ENCODE data around the gene DPH2. TPM values are rescaled to one million over a fixed set of nuclear protein-coding genes. Genes with fewer than 3 reads are reported as not detected.

Gene DPH2
- polyA plus RNA-seq, 1 donor: 19.9 TPM

DNA sequence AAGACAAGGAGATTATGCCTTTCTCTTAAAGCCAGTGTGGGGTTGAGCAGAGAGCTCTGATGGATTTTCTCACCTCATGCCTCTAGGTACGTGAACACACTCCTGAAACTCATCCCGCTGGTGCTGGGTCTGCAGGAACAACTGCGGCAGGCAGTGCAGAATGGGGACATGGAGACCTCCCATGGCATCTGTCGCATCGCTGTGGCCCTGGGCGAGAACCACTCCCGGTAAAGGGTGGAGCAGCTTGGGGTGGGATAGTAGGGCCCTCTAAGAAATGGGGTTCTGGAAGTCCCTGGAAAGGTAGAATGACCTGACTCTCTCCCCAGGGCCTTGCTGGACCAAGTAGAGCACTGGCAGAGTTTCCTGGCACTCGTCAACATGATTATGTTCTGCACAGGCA, 13.6 kb upstream of the DPH2 start:
- no peaks in the 10 kb centered on the region for H3K4me1 ChIP-seq (ENCODE audit: control insufficient read depth, insufficient read depth, low read length)
- no peaks in the 10 kb centered on the region for H3K9me3 ChIP-seq (ENCODE audit: control insufficient read depth, low read depth, low read length)
- no peak overlapping the region for H3K4me3 ChIP-seq (ENCODE audit: low read length)
- no peak for DNase-seq
- no CpG with 5 or more reads among the region's 8 CpGs for WGBS (ENCODE audit: insufficient coverage, low lambda C conversion rate)
- H3K27ac ChIP-seq (ENCODE audit: low read length): no peak overlapping the region
- H3K36me3 ChIP-seq (ENCODE audit: control insufficient read depth, insufficient read depth, low read length): peaks cover 47% of the 10 kb centered on the region
- H3K27me3 ChIP-seq (ENCODE audit: control insufficient read depth, insufficient read depth, low read length): no peaks in the 10 kb centered on the region

DNA sequence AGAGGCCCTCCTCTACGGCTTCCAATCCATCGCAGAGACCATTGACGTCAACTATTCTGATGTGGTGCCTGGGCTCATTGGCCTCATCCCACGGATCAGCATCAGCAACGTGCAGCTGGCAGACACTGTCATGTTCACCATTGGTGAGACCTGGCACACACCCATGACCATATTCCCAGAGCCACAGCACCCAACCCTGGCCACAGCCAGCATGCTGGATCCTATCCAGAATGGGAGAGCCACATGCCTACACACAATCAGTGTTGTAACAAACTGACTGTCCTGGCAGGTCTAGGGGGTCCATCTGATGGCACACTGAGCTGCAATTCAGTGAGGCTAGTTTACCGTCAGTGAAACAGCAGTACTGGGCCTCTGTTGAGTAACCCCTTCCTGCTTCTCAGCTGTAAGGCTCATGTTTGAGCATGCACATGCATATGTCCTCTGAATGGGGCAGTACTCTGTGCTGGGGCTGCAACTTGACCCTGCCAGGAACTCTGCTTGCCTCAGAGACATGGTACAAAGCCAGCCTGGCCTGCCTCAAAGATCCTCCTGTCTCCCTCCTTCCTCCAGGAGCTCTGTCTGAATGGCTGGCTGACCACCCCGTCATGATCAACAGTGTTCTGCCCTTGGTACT, 12.3 kb upstream of the DPH2 start:
- H3K27me3 ChIP-seq (ENCODE audit: control insufficient read depth, insufficient read depth, low read length): no peaks in the 10 kb centered on the region
- H3K27ac ChIP-seq (ENCODE audit: low read length): no peak overlapping the region
- peaks cover 57% of the 10 kb centered on the region for H3K36me3 ChIP-seq (ENCODE audit: control insufficient read depth, insufficient read depth, low read length)
- no peak overlapping the region for H3K4me3 ChIP-seq (ENCODE audit: low read length)
- H3K9me3 ChIP-seq (ENCODE audit: control insufficient read depth, low read depth, low read length): no peaks in the 10 kb centered on the region
- WGBS (ENCODE audit: insufficient coverage, low lambda C conversion rate): no CpG with 5 or more reads among the region's 7 CpGs
- no peak for DNase-seq
- H3K4me1 ChIP-seq (ENCODE audit: control insufficient read depth, insufficient read depth, low read length): no peaks in the 10 kb centered on the region

DNA sequence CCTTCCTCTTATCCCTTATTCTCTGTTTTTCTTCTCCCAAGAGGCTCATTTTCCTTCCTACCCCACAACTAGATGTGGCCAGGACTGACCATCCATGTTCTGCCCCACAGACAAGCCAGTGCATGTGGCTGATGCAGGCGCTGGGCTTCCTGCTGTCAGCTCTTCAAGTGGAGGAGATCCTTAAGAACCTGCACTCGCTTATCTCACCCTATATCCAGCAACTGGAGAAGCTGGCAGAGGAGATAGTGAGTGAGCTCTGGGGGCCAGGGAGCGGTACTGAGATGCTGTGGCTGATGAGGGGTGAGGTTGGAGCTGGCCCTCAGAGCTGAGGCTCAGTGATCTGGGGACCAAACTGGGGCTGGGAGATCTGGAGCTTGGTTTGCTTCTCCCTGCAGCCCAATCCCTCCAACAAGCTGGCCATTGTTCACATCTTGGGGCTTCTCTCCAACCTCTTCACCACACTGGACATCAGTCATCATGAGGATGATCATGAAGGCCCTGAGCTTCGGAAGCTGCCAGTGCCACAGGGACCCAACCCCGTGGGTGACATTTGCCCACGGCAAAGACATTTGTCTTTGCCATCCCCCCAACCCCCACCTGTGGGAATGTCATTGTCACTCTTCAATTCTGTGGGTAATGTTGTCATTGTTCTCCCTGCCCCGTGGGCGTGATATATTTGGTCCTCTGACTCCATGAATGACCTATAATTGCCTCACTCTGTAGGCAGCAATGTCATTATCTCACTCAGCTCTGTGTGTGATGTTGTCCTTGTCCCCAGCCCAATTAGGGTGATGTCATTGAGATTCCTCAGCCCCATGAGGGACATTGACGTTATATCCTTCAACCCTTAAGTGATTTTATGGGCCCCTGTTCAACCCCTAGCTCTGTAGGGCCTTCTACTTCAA, 11.2 kb upstream of the DPH2 start:
- H3K4me1 ChIP-seq (ENCODE audit: control insufficient read depth, insufficient read depth, low read length): no peaks in the 10 kb centered on the region
- H3K4me3 ChIP-seq (ENCODE audit: low read length): no peak overlapping the region
- no peaks in the 10 kb centered on the region for H3K9me3 ChIP-seq (ENCODE audit: control insufficient read depth, low read depth, low read length)
- peaks cover 67% of the 10 kb centered on the region for H3K36me3 ChIP-seq (ENCODE audit: control insufficient read depth, insufficient read depth, low read length)
- H3K27ac ChIP-seq (ENCODE audit: low read length): no peak overlapping the region
- WGBS (ENCODE audit: insufficient coverage, low lambda C conversion rate): no CpG with 5 or more reads among the region's 9 CpGs
- no peaks in the 10 kb centered on the region for H3K27me3 ChIP-seq (ENCODE audit: control insufficient read depth, insufficient read depth, low read length)
- no peak for DNase-seq

DNA sequence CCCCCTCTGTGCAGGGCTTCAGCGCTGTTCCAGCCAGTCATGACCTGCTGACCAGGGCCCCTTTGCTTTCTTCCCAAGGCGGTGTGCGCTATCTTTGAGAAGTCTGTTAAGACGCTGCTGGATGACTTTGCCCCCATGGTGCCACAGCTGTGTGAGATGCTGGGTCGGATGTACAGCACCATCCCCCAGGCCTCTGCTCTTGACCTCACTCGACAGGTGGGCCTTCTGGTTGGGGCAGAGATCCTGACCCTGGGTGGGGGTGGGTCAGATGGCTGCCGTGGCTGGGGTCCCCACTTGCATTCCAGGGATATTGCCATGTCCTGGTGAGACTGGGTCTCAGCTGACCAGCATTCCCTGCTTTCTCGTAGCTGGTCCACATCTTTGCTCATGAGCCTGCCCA, 9.0 kb upstream of the DPH2 start:
- Histone ChIP-seq H3K36me3 (ENCODE audit: control insufficient read depth, insufficient read depth, low read length) (peaks cover 74% of the 10 kb centered on the region), H3K27me3 (ENCODE audit: control insufficient read depth, insufficient read depth, low read length) (no peaks in the 10 kb centered on the region), H3K9me3 (ENCODE audit: control insufficient read depth, low read depth, low read length) (no peaks in the 10 kb centered on the region), H3K4me3 (ENCODE audit: low read length) (no peak overlapping the region), H3K4me1 (ENCODE audit: control insufficient read depth, insufficient read depth, low read length) (no peaks in the 10 kb centered on the region), H3K27ac (ENCODE audit: low read length) (no peak overlapping the region)
- no CpG with 5 or more reads among the region's 8 CpGs for WGBS (ENCODE audit: insufficient coverage, low lambda C conversion rate)
- no peak for DNase-seq

DNA sequence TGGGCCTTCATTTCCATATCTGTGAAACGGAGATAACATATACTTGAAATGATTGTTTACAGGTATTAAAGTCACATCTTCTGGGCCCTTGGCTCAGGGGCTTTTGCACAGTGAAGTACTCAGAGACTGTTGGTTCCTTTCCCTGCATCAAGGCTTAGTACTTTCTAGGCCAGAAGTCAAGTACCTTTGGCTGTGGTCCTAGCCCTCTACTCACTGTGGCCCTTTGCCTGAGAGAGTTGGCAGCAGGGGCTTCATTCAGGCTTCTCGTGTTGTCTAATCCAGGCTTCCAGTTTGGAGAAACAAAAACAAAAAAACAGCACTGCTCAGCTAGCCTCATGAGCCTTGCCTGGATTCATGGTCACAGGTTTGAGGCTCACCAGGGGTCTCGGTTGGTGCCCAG, 8.1 kb upstream of the DPH2 start:
- Histone ChIP-seq H3K27me3 (ENCODE audit: control insufficient read depth, insufficient read depth, low read length) (no peaks in the 10 kb centered on the region), H3K4me1 (ENCODE audit: control insufficient read depth, insufficient read depth, low read length) (no peaks in the 10 kb centered on the region), H3K36me3 (ENCODE audit: control insufficient read depth, insufficient read depth, low read length) (peaks cover 71% of the 10 kb centered on the region), H3K4me3 (ENCODE audit: low read length) (no peak overlapping the region), H3K9me3 (ENCODE audit: control insufficient read depth, low read depth, low read length) (no peaks in the 10 kb centered on the region), H3K27ac (ENCODE audit: low read length) (no peak overlapping the region)
- no CpG with 5 or more reads among the region's 3 CpGs for WGBS (ENCODE audit: insufficient coverage, low lambda C conversion rate)
- no peak for DNase-seq

DNA sequence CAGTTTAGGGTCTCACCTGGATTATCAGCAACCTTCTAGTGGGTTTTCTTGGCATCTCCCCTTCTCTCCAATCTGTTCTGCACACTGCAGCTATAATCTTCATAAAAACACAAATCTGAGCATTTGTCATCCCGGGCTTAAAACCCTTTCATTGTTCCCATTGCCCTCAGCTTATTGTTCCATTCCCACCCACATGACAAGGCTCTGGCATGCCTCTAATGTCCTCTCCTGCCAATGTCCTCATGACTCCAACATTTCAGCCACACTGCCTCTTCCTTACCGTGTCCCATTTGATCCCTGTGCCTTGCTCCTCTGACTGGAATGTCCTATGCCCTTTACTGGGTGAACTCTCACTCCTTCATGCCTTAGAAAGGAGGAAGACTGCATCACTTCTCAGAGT, 7.5 kb upstream of the DPH2 start:
- Histone ChIP-seq H3K27me3 (ENCODE audit: control insufficient read depth, insufficient read depth, low read length) (no peaks in the 10 kb centered on the region), H3K4me3 (ENCODE audit: low read length) (no peak overlapping the region), H3K27ac (ENCODE audit: low read length) (no peak overlapping the region), H3K36me3 (ENCODE audit: control insufficient read depth, insufficient read depth, low read length) (peaks cover 66% of the 10 kb centered on the region), H3K9me3 (ENCODE audit: control insufficient read depth, low read depth, low read length) (no peaks in the 10 kb centered on the region), H3K4me1 (ENCODE audit: control insufficient read depth, insufficient read depth, low read length) (no peaks in the 10 kb centered on the region)
- 100% methylated on average over 1 of the region's 2 CpGs for WGBS (ENCODE audit: insufficient coverage, low lambda C conversion rate)
- DNase-seq: no peak

DNA sequence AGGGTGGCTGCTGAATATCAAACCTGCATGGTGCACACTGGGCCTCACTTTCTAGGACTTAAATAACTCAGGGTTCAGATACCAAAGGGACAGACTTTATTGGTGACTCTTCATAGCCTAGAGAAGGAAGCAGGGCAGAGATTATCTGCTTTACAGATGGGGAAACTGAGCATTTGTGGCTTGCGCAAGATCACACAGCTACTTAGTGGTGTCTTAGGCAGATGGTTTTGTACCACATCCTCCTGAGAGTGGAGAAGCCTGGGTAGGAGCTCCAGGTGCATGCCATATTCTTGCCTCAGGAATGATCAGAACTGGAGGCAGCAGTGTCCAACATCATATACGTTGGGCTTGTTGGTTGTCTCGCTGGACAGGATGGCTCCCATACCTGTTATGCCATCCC, 6.8 kb upstream of the DPH2 start:
- WGBS (ENCODE audit: insufficient coverage, low lambda C conversion rate): no CpG with 5 or more reads among the region's 3 CpGs
- H3K27me3 ChIP-seq (ENCODE audit: control insufficient read depth, insufficient read depth, low read length): no peaks in the 10 kb centered on the region
- no peak overlapping the region for H3K4me3 ChIP-seq (ENCODE audit: low read length)
- no peaks in the 10 kb centered on the region for H3K4me1 ChIP-seq (ENCODE audit: control insufficient read depth, insufficient read depth, low read length)
- DNase-seq: no peak
- no peak overlapping the region for H3K27ac ChIP-seq (ENCODE audit: low read length)
- H3K36me3 ChIP-seq (ENCODE audit: control insufficient read depth, insufficient read depth, low read length): peaks cover 66% of the 10 kb centered on the region
- H3K9me3 ChIP-seq (ENCODE audit: control insufficient read depth, low read depth, low read length): no peaks in the 10 kb centered on the region

DNA sequence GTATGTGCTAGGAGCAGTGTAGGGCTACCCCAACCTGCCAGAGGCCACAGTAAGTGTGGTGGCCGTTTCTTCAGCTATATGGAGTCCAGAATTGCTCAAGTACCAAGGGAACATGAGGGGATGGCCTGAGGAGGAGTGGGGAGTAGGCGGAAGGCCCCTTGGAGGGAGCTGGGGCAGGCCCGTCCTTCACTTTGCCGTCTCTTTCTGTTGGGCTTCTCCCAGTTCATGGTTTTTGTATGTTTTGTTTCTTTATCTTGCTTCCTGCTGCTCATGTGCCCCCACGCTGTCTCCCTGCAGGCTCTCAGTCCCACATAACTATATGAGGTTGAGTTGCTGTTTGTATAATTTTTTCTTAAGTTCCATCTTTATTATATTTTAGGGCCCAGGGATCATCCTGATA, 5.9 kb upstream of the DPH2 start:
- no peak overlapping the region for H3K27ac ChIP-seq (ENCODE audit: low read length)
- no peaks in the 10 kb centered on the region for H3K9me3 ChIP-seq (ENCODE audit: control insufficient read depth, low read depth, low read length)
- WGBS (ENCODE audit: insufficient coverage, low lambda C conversion rate): 89% methylated on average over 3 of the region's 5 CpGs
- no peaks in the 10 kb centered on the region for H3K27me3 ChIP-seq (ENCODE audit: control insufficient read depth, insufficient read depth, low read length)
- H3K4me3 ChIP-seq (ENCODE audit: low read length): no peak overlapping the region
- peaks cover 59% of the 10 kb centered on the region for H3K36me3 ChIP-seq (ENCODE audit: control insufficient read depth, insufficient read depth, low read length)
- DNase-seq: no peak
- no peaks in the 10 kb centered on the region for H3K4me1 ChIP-seq (ENCODE audit: control insufficient read depth, insufficient read depth, low read length)

DNA sequence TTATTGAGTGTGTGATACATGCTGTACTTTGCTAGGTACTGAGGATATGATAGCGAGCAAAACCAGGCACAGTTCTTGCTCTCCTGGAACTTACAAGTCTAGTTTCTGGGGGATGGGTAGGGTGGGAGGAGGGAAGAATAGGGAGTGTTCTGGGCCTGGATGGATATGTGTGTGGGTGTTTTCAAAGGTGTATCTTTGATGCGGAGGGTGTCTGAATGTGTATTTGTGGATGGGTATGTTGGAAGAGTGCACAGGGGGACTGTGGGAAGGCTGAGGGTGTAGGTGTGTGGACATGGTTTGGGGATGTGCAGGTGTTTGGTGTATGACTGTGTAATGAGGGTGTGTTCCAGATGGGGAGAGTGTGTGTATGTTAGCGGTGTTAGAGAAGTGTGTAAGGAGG, 4.5 kb upstream of the DPH2 start:
- no CpG with 5 or more reads among the region's 3 CpGs for WGBS (ENCODE audit: insufficient coverage, low lambda C conversion rate)
- Histone ChIP-seq H3K4me3 (ENCODE audit: low read length) (no peak overlapping the region), H3K27me3 (ENCODE audit: control insufficient read depth, insufficient read depth, low read length) (no peaks in the 10 kb centered on the region), H3K4me1 (ENCODE audit: control insufficient read depth, insufficient read depth, low read length) (no peaks in the 10 kb centered on the region), H3K36me3 (ENCODE audit: control insufficient read depth, insufficient read depth, low read length) (peaks cover 48% of the 10 kb centered on the region), H3K27ac (ENCODE audit: low read length) (no peak overlapping the region), H3K9me3 (ENCODE audit: control insufficient read depth, low read depth, low read length) (no peaks in the 10 kb centered on the region)
- no peak for DNase-seq

DNA sequence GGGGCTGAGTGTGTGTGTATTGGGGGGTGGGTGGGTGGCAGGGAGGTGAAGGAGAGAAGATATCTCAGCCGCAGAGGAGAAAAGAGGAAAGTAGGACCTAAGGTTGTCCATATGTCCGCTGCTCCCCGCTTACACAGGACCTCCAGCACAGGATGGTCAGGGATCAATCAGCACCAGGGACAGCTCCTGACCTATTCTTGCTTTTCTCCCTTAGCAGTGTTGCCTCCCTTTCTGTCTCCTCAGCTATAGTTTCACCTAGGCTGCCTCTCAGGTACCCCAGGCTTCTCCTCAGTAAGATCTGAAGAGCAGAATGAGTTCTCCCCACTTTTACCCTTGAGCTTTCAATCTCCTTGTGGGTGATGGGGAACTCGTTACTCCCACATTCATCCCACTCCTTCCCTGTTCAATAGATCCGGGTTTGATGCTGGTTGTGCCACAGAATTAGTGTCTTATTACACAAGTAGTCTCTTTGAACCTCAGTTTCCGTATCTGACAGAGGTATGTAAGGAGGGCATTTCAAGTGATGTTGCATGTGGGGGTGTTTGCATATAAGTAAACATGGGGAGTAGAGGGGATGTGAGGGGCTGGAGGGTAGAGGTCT, 1.4 kb upstream of the DPH2 start:
- peak in 1 of 2 donors; percentile 26 for DNase-seq
- Histone ChIP-seq H3K4me3 (ENCODE audit: low read length) (no peak overlapping the region), H3K27ac (ENCODE audit: low read length) (no peak overlapping the region), H3K36me3 (ENCODE audit: control insufficient read depth, insufficient read depth, low read length) (peaks cover 29% of the 10 kb centered on the region), H3K9me3 (ENCODE audit: control insufficient read depth, low read depth, low read length) (no peaks in the 10 kb centered on the region), H3K27me3 (ENCODE audit: control insufficient read depth, insufficient read depth, low read length) (no peaks in the 10 kb centered on the region), H3K4me1 (ENCODE audit: control insufficient read depth, insufficient read depth, low read length) (no peaks in the 10 kb centered on the region)
- 88% methylated on average over 4 of the region's 6 CpGs for WGBS (ENCODE audit: insufficient coverage, low lambda C conversion rate)

Measured in large intestine (tissue), 3 donors.